K562 (cell line): ENCODE measurements around the gene TULP4. TPM values are rescaled to one million over a fixed set of nuclear protein-coding genes. Genes with fewer than 3 reads are reported as not detected.

ENCODE experiments used
- ATAC-seq: fragments of 200-7000 bp; cut with Tn5 transposase; 3 replicates; pipeline ENCODE4 v1.9.1; 2020; ENCODE audit warnings: moderate library complexity
- BruUV-seq: library from RNA; stranded (reverse); fragments of 400-500 nt; replicated peaks from 2 replicates; lab custom pipeline; 2021; lab: Mats Ljungman, UMichigan
- CTCF ChIA-PET: fragments of 300-600 bp; formaldehyde crosslinking; extraction: SDS; loops from one replicate; lab custom pipeline; 2021; ENCODE audit warnings: low intra/inter-chr PET ratio; lab: Yijun Ruan, JAX
- POLR2A ChIA-PET: fragments of 300-600, 350-650 bp; sonication (Branson Sonifier 250); formaldehyde crosslinking; extraction: SDS; loops from one replicate; lab custom pipeline; 2021; ENCODE audit warnings: antibody characterized with exemption, inconsistent platforms; lab: Yijun Ruan, JAX
- DNase-seq, 4 experiments: peaks; one replicate each; pipeline versions ENCODE4 v3.0.0 to v3.0.0-alpha.2; 2011 to 2018; ENCODE audit warnings: low spot score in 3 of 4, mixed read lengths in 3 of 4; ENCODE audit errors: extremely low read depth in 1 of 4
- FAIRE-seq: peaks from 2 replicates; lab custom pipeline; 2011; peaks lifted over from hg19 to GRCh38; lab: Jason Lieb, UNC
- H2AFZ ChIP-seq: 2 replicates; pipeline ENCODE4 v1.6.0; 2011; ENCODE audit warnings: low read depth, low read length, control low read depth, inconsistent platforms
- H3K27ac ChIP-seq: fragments of 200-600 bp; 3 replicates; pipeline ENCODE4 v1.8.0; 2011; ENCODE audit warnings: low read depth, mild to moderate bottlenecking, control low read depth, inconsistent platforms, low read length, moderate library complexity, mixed read lengths; ENCODE audit errors: extremely low read depth
- H3K27me3 ChIP-seq, 2 experiments: fragments of 300-600 bp in 1 of 2; 2 replicates in 1 of 2; 3 replicates in 1 of 2; pipeline versions ENCODE4 v1.6.0 to v1.8.0; 2011; ENCODE audit warnings: inconsistent platforms in 2 of 2, low read length in 2 of 2, mild to moderate bottlenecking in 1 of 2, mixed read lengths in 1 of 2, moderate library complexity in 1 of 2; ENCODE audit not compliant: control insufficient read depth in 2 of 2, insufficient read depth in 2 of 2
- H3K36me3 ChIP-seq: fragments of 300-600 bp; 3 replicates; pipeline ENCODE4 v1.8.0; 2011; ENCODE audit warnings: mild to moderate bottlenecking, low read length, inconsistent platforms; ENCODE audit not compliant: control insufficient read depth, insufficient read depth
- H3K4me1 ChIP-seq, 2 experiments: fragments of 200-600 bp in 1 of 2; replicated peaks in 1 of 2; 2 replicates in 1 of 2; 3 replicates in 1 of 2; pipeline versions ENCODE4 v1.5.1 to v1.8.0; 2011; ENCODE audit warnings: inconsistent platforms in 2 of 2, low read length in 2 of 2, mild to moderate bottlenecking in 1 of 2, mixed read lengths in 1 of 2, moderate library complexity in 1 of 2; ENCODE audit not compliant: control insufficient read depth in 2 of 2, insufficient read depth in 2 of 2
- H3K4me2 ChIP-seq: 2 replicates; pipeline ENCODE4 v1.6.1; 2011; ENCODE audit warnings: low read length, control low read depth, inconsistent platforms, mixed read lengths; ENCODE audit not compliant: insufficient read depth
- H3K4me3 ChIP-seq: fragments of 200-600 bp; sonication (generic), shearing (Covaris generic); 2 replicates; pipeline ENCODE4 v1.5.1; 2016; ENCODE audit warnings: control low read depth, inconsistent platforms
- H3K79me2 ChIP-seq: fragments of 200-600 bp; 3 replicates; pipeline ENCODE4 v1.8.0; 2011; ENCODE audit warnings: low read length, inconsistent platforms; ENCODE audit not compliant: control insufficient read depth, insufficient read depth
- H3K9ac ChIP-seq, 2 experiments: 2 replicates each; pipeline versions ENCODE4 v1.6.0 to v1.6.1; 2011; ENCODE audit warnings: low read depth in 2 of 2, low read length in 2 of 2, control low read depth in 1 of 2, inconsistent platforms in 1 of 2, mild to moderate bottlenecking in 1 of 2, mixed read lengths in 1 of 2; ENCODE audit not compliant: insufficient read depth in 1 of 2
- H3K9me1 ChIP-seq: one replicate; pipeline ENCODE4 v1.6.0; 2011; ENCODE audit warnings: inconsistent platforms, mild to moderate bottlenecking, low read length, moderate library complexity; ENCODE audit not compliant: control insufficient read depth, insufficient read depth
- H3K9me3 ChIP-seq: replicated peaks from 2 replicates; pipeline ENCODE4 v1.5.1; 2011; ENCODE audit warnings: low read depth, low read length, inconsistent platforms; ENCODE audit not compliant: control insufficient read depth, insufficient read depth
- H4K20me1 ChIP-seq: replicated peaks from 2 replicates; pipeline ENCODE4 v1.6.1; 2011; ENCODE audit warnings: low read length, inconsistent platforms, mixed read lengths; ENCODE audit not compliant: control insufficient read depth, insufficient read depth
- DDX20 ChIP-seq: fragments of 450-650 bp; IDR thresholded peaks from 2 replicates; pipeline ENCODE4 v1.6.1; 2016; ENCODE audit warnings: missing genetic modification characterization, low read depth, mild to moderate bottlenecking, missing compliant biosample characterization, moderate library complexity
- FOXJ2 ChIP-seq: fragments of 200-800 bp; sonication (Bioruptor generic); IDR thresholded peaks from 2 replicates; pipeline ENCODE4 v1.6.1; 2016; ENCODE audit warnings: missing genetic modification characterization, missing compliant biosample characterization
- NR4A1 ChIP-seq, 2 experiments: fragments of 250-450 bp in 1 of 2; fragments of 450-650 bp in 1 of 2; sonication (Bioruptor Pico) in 1 of 2; IDR thresholded peaks; 2 replicates each; pipeline versions ENCODE4 v1.4.0 to v1.6.1; 2016 to 2020; ENCODE audit warnings: mild to moderate bottlenecking in 2 of 2, missing compliant biosample characterization in 1 of 2, missing genetic modification characterization in 1 of 2, moderate library complexity in 1 of 2
- PCBP2 ChIP-seq: fragments of 200-400 bp; formaldehyde crosslinking; IDR thresholded peaks from 2 replicates; pipeline ENCODE4 v1.6.1; 2018; ENCODE audit warnings: low read length, low read depth, mild to moderate bottlenecking, moderate library complexity; ENCODE audit not compliant: poor library complexity, severe bottlenecking
- POLR2A ChIP-seq: fragments of 450-650 bp; conservative IDR thresholded peaks from 2 replicates; pipeline ENCODE4 v1.6.1; 2016
- TARDBP ChIP-seq: fragments of 450-650 bp; IDR thresholded peaks from 2 replicates; pipeline ENCODE4 v1.6.1; 2016
- ZBTB7A ChIP-seq: IDR thresholded peaks from 2 replicates; pipeline ENCODE4 v1.6.1; 2011; ENCODE audit warnings: low read depth, mild to moderate bottlenecking, low read length, moderate library complexity, borderline replicate concordance; ENCODE audit not compliant: control insufficient read depth
- ZNF12 ChIP-seq: sonication (generic); formaldehyde crosslinking; IDR thresholded peaks from 2 replicates; pipeline ENCODE4 v1.4.0; 2020; ENCODE audit warnings: mild to moderate bottlenecking, missing genetic modification reagents
- ZNF165 ChIP-seq: fragments of 250-450 bp; sonication (Bioruptor Pico); IDR thresholded peaks from 2 replicates; pipeline ENCODE4 v1.4.0; 2020; ENCODE audit warnings: borderline replicate concordance
- ZNF316 ChIP-seq: fragments of 450-650 bp; IDR thresholded peaks from 2 replicates; pipeline ENCODE4 v1.6.1; 2016
- WGBS: fragments of 100-300 bp; shearing (Covaris generic); methylation state at CpG from one replicate; pipeline ENCODE4 v1.1.6; 2016; ENCODE audit warnings: low coverage, mixed read lengths; ENCODE audit not compliant: insufficient coverage; ENCODE audit errors: missing lambda C conversion rate; 5-methylcytosine and 5-hydroxymethylcytosine counted together
- in situ Hi-C: fragments of 300-500 bp; cut with MboI; formaldehyde crosslinking; loops from 4 replicates; pipeline ENCODE4 v1.15.0; 2018; ENCODE audit warnings: inconsistent platforms, mixed read lengths
- intact Hi-C: fragments of 100-400 bp; cut with micrococcal nuclease; formaldehyde crosslinking; loops from 2 replicates; pipeline ENCODE4 v1.14.2; 2022
- polyA plus RNA-seq, 8 experiments: library from polyadenylated mRNA; depleted of rRNA in 4 of 8; stranded (reverse) in 5 of 8; unstranded in 3 of 8; fragments of >200 nt; fragmentation: Nextera tagmentation in 2 of 8; fragmentation: Illumina TruSeq in 1 of 8; extraction: Ambion mirVana in 2 of 8; extraction: Trizol in 1 of 8; gene quantifications; 2 replicates each; pipeline versions ENCODE4 v1.2.1 to v1.2.3, GENCODE V29; 2011 to 2014; ENCODE audit warnings: inconsistent platforms in 1 of 8, missing spikeins in 1 of 8
- total RNA-seq, 7 experiments: library from RNA; depleted of rRNA in 6 of 7; stranded (reverse); fragments of >200 nt in 6 of 7; fragmentation: Illumina TruSeq in 2 of 7; extraction: Trizol in 2 of 7; gene quantifications; 2 replicates each; pipeline versions ENCODE4 v1.2.1 to v1.2.3, GENCODE V29; 2011 to 2021; ENCODE audit warnings: low replicate concordance in 1 of 7

TULP4 gene
- total and polyA plus RNA-seq, 9 of the 15 experiments (the other 6 are each of a cell fraction or from before 2014, with no cell fraction given) = 1.2 to 50.4 (median 11.0) TPM

GRCh38 chr6:158397578-158397977 lies 85.3 kb downstream of the TULP4 start:
- Histone ChIP-seq H2AFZ (no peak overlapping the region), H3K9me3 (no peaks in the 10 kb centered on the region)
- FAIRE-seq = no peak
- TF ChIP-seq TARDBP (no peak), ZNF12 (CRISPR knock-in tag) (peak; percentile 81)
- TF ChIP-seq, all 486 proteins: peak for 1
- Histone ChIP-seq H3K27ac (no peak overlapping the region), H3K79me2 (no peaks in the 10 kb centered on the region), H3K9me1 (no peaks in the 10 kb centered on the region), H3K36me3 (no peaks in the 10 kb centered on the region), H3K4me1 (no peaks in the 10 kb centered on the region), H3K4me3 (no peak overlapping the region), H3K4me2 (no peak overlapping the region), H4K20me1 (no peaks in the 10 kb centered on the region), H3K27me3 (no peaks in the 10 kb centered on the region), H3K9ac (no peak overlapping the region)
- ChIA-PET CTCF (no interaction called here), POLR2A (interaction anchor here (1.7 kb wide), 1 partner anchor 11 kb away, joined by 8 read pairs; no protein-coding TSS in a partner anchor)
- intact Hi-C loops = no loop called here
- in situ Hi-C loops = no loop called here
- WGBS = 22% methylated on average over 4 of the region's 4 CpGs
- peak; percentile 49; the same call in 2 of the 3 replicates for ATAC-seq
- BruUV-seq = no TSS peak
- no peak for DNase-seq

DNA sequence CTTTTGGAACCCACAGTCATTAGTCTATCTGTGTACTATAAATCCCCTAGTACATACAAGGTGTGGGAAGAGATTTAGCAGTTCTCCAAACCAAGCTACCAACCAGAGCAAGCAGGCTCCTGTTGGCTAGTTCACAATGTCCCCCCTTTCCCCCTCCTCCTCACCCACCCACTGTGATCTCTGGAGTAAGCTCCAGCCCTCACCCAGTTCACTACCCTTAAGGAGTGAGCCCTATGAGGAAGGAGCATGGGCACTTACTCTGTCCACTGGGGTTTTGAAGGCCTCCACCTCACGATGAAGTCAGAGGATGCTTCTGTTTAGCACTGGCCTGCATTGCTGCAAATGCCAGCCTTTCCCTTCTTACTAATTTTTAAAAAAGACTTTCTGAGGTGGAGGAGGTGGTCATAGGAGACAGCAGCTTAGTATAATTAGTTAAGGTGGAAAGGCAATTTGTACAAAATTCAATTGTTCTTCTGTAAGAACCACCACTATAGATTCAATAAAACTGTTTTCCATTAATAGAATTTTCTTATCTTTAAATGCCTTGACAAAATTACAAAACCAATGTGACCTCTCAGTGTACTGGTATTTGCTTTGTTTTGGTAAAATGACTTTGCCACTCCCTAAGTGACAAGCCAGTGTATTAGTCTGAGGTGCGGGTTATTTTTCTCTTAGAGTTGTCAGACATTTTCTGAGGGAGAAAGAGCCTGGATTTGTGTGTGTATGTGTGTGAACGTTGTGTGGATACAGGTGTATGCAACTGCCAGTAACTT lies 86.2 kb downstream of the TULP4 start:
- H4K20me1 ChIP-seq = no peaks in the 10 kb centered on the region
- no TSS peak for BruUV-seq
- H3K9ac ChIP-seq = no peak overlapping the region; a peak in 1 of 4 replicates
- no peaks in the 10 kb centered on the region for H3K9me3 ChIP-seq
- H3K36me3 ChIP-seq = no peaks in the 10 kb centered on the region
- in situ Hi-C loops (no loop called here), intact Hi-C loops (no loop called here)
- no peak for ATAC-seq
- ChIA-PET CTCF (no interaction called here), POLR2A (interaction anchor here (0.6 to 0.8 kb wide), 2 partner anchors 10 to 11 kb away, joined by 3 to 6 read pairs; no protein-coding TSS in a partner anchor)
- H3K79me2 ChIP-seq = no peaks in the 10 kb centered on the region
- no peak for FAIRE-seq
- H2AFZ ChIP-seq = no peak overlapping the region
- no peak for DNase-seq
- H3K4me2 ChIP-seq = no peak overlapping the region
- no peaks in the 10 kb centered on the region for H3K9me1 ChIP-seq
- H3K4me3 ChIP-seq = no peak overlapping the region
- H3K27ac ChIP-seq = no peak overlapping the region
- WGBS = 39% methylated on average over 3 of the region's 3 CpGs
- no peak for TF ChIP-seq DDX20 (tag)
- no peak for TF ChIP-seq FOXJ2 (tag)
- no peak for TF ChIP-seq NR4A1 (CRISPR knock-in tag; IDR thresholded peaks at IDR 0.05)
- no peak for TF ChIP-seq NR4A1 (tag; IDR thresholded peaks at IDR 0.05)
- no peak for TF ChIP-seq ZBTB7A
- TF ChIP-seq PCBP2 = no peak
- no peak for TF ChIP-seq ZNF165
- TF ChIP-seq POLR2A = no peak
- no peak for TF ChIP-seq ZNF316
- no peaks in the 10 kb centered on the region for H3K27me3 ChIP-seq
- no peaks in the 10 kb centered on the region for H3K4me1 ChIP-seq
